Endothelial cell of umbilical vein (primary cell): ENCODE data around the gene MYO5B. TPM values are rescaled to one million over a fixed set of nuclear protein-coding genes. Genes with fewer than 3 reads are reported as not detected.

ENCODE experiments used
- BruUV-seq: library from RNA; stranded (reverse); fragments of 400-500 nt; replicated peaks from 2 replicates; lab custom pipeline; 2021; lab: Mats Ljungman, UMichigan
- CTCF ChIA-PET: fragments of 300-600, 350-600 bp; sonication (Branson Sonifier 250); formaldehyde crosslinking; loops from one replicate; lab custom pipeline; 2021; ENCODE audit warnings: antibody characterized with exemption, inconsistent platforms; lab: Charles Lee
- POLR2A ChIA-PET: fragments of 300-600, 350-600 bp; sonication (Branson Sonifier 250); formaldehyde crosslinking; loops from one replicate; lab custom pipeline; 2021; ENCODE audit warnings: antibody characterized with exemption, inconsistent platforms; lab: Charles Lee
- DNase-seq: peaks from one replicate; pipeline ENCODE4 v3.0.0-alpha.2; 2011; ENCODE audit warnings: low read depth, low spot score
- FAIRE-seq: peaks from 2 replicates; lab custom pipeline; 2011; peaks lifted over from hg19 to GRCh38; lab: Jason Lieb, UNC
- H2AFZ ChIP-seq: 2 replicates; pipeline ENCODE4 v1.6.0; 2012; ENCODE audit warnings: low read depth, low read length, control low read depth, inconsistent platforms
- H3K27ac ChIP-seq: 2 replicates; pipeline ENCODE4 v1.5.1; 2011; ENCODE audit warnings: low read depth, mild to moderate bottlenecking, control low read depth, low read length, moderate library complexity; ENCODE audit not compliant: insufficient read depth
- H3K27me3 ChIP-seq, 2 experiments: 2 replicates each; pipeline versions ENCODE4 v1.6.0 to v1.6.1; 2011; ENCODE audit warnings: low read length in 2 of 2, mixed read lengths in 1 of 2; ENCODE audit not compliant: control insufficient read depth in 2 of 2, insufficient read depth in 2 of 2
- H3K36me3 ChIP-seq, 2 experiments: 2 replicates in 1 of 2; 3 replicates in 1 of 2; pipeline ENCODE4 v1.5.1; 2011; ENCODE audit warnings: low read length in 2 of 2, mild to moderate bottlenecking in 1 of 2, moderate library complexity in 1 of 2; ENCODE audit not compliant: control insufficient read depth in 2 of 2, insufficient read depth in 2 of 2; ENCODE audit errors: extremely low read depth in 1 of 2
- H3K4me1 ChIP-seq: 3 replicates; pipeline ENCODE4 v1.5.1; 2011; ENCODE audit warnings: mild to moderate bottlenecking, low read length; ENCODE audit not compliant: control insufficient read depth, insufficient read depth; ENCODE audit errors: extremely low read depth
- H3K4me2 ChIP-seq: 2 replicates; pipeline ENCODE4 v1.6.1; 2011; ENCODE audit warnings: low read length, control low read depth, mixed read lengths; ENCODE audit not compliant: insufficient read depth
- H3K4me3 ChIP-seq, 3 experiments: fragments of 200-600 bp in 1 of 3; sonication (generic), shearing (Covaris generic) in 1 of 3; replicated peaks in 1 of 3; 2 replicates each; pipeline ENCODE4 v1.5.1; 2011 to 2016; ENCODE audit warnings: control low read depth in 3 of 3, low read length in 3 of 3, mild to moderate bottlenecking in 2 of 3, inconsistent platforms in 1 of 3, low read depth in 1 of 3, moderate library complexity in 1 of 3; ENCODE audit not compliant: insufficient read depth in 1 of 3
- H3K79me2 ChIP-seq: 2 replicates; pipeline ENCODE4 v1.6.0; 2012; ENCODE audit warnings: low read length, inconsistent platforms; ENCODE audit not compliant: control insufficient read depth, insufficient read depth
- H3K9ac ChIP-seq: replicated peaks from 2 replicates; pipeline ENCODE3; 2011; ENCODE audit warnings: low read length, control low read depth; ENCODE audit not compliant: insufficient read depth; ENCODE audit errors: extremely low read depth
- H3K9me1 ChIP-seq: replicated peaks from 3 replicates; pipeline ENCODE4 v1.6.0; 2011; ENCODE audit warnings: mild to moderate bottlenecking, low read length; ENCODE audit not compliant: control insufficient read depth, insufficient read depth; ENCODE audit errors: extremely low read depth
- H3K9me3 ChIP-seq: replicated peaks from 2 replicates; pipeline ENCODE4 v1.5.1; 2012; ENCODE audit warnings: low read length, inconsistent platforms; ENCODE audit not compliant: control insufficient read depth, insufficient read depth
- H4K20me1 ChIP-seq: replicated peaks from 2 replicates; pipeline ENCODE3; 2011; ENCODE audit warnings: mild to moderate bottlenecking, low read length; ENCODE audit not compliant: control insufficient read depth, insufficient read depth; ENCODE audit errors: extremely low read depth
- CTCF ChIP-seq, 2 donors: IDR thresholded peaks; 1 replicate in 1 of 2; 2 replicates in 1 of 2; pipeline ENCODE4 v1.5.1; 2011; ENCODE audit warnings: low read length in 2 of 2, mild to moderate bottlenecking in 2 of 2, moderate library complexity in 2 of 2, control low read depth in 1 of 2, inconsistent platforms in 1 of 2, low read depth in 1 of 2; ENCODE audit not compliant: insufficient read depth in 1 of 2; ENCODE audit errors: extremely low read depth in 1 of 2
- EZH2 ChIP-seq: IDR thresholded peaks from 2 replicates; pipeline ENCODE4 v1.6.1; 2012; ENCODE audit warnings: borderline replicate concordance, low read depth, mild to moderate bottlenecking, moderate library complexity, low read length, inconsistent platforms; ENCODE audit not compliant: severe bottlenecking
- FOS ChIP-seq: IDR thresholded peaks from 2 replicates; pipeline ENCODE4 v1.6.1; 2011; ENCODE audit warnings: mild to moderate bottlenecking, low read length, moderate library complexity, borderline replicate concordance; ENCODE audit not compliant: insufficient read depth
- GATA2 ChIP-seq: IDR thresholded peaks from 2 replicates; pipeline ENCODE4 v1.7.0; 2011; ENCODE audit warnings: low read depth, mild to moderate bottlenecking, moderate library complexity, mixed read lengths, low read length; ENCODE audit not compliant: insufficient read length, insufficient read depth
- JUN ChIP-seq: IDR thresholded peaks from 2 replicates; pipeline ENCODE4 v1.6.1; 2011; ENCODE audit warnings: borderline replicate concordance, low read depth; ENCODE audit not compliant: insufficient read length, insufficient read depth
- MYC ChIP-seq: IDR thresholded peaks from one replicate; pipeline ENCODE4 v1.6.1; 2011; ENCODE audit warnings: mild to moderate bottlenecking, low read depth, low read length
- POLR2A ChIP-seq: IDR thresholded peaks from 2 replicates; pipeline ENCODE4 v1.6.1; 2012; ENCODE audit warnings: low read depth, mild to moderate bottlenecking, control low read depth, low read length
- POLR2AphosphoS5 ChIP-seq: IDR thresholded peaks from 2 replicates; pipeline ENCODE4 v1.6.1; 2012; ENCODE audit warnings: low read depth, mild to moderate bottlenecking, control low read depth, low read length, moderate library complexity; ENCODE audit not compliant: insufficient read depth
- dilution Hi-C: fragments of 300-500 bp; cut with MboI; formaldehyde crosslinking; loops from one replicate; pipeline ENCODE4 v1.15.0; 2019; ENCODE audit warnings: low sequenced_read_pairs; ENCODE audit not compliant: extremely low pct_ligation_motif_present
- intact Hi-C: fragments of 100-400 bp; cut with micrococcal nuclease; formaldehyde crosslinking; loops from one replicate; pipeline ENCODE4 v1.10.0; 2022
- polyA plus RNA-seq, 4 experiments: library from polyadenylated mRNA; depleted of rRNA in 3 of 4; stranded (reverse) in 3 of 4; unstranded in 1 of 4; fragments of >200 nt; gene quantifications; 2 replicates each; pipeline versions ENCODE4 v1.2.1 to v1.2.3, GENCODE V29; 2011 to 2012; ENCODE audit warnings: missing spikeins in 1 of 4
- total RNA-seq: library from RNA; stranded (reverse); gene quantifications from 2 replicates; pipeline ENCODE4 v1.2.3, GENCODE V29; 2021
- TF ChIP-seq, protein P1 (sequence below): IDR thresholded peaks from 2 replicates; pipeline ENCODE4 v1.6.1; 2011; ENCODE audit not compliant: insufficient read depth, insufficient read length

MYO5B gene
- total and polyA plus RNA-seq, 2 donors (not counting 3 experiments of a cell fraction or from before 2014, with no cell fraction given), result 0.54 to 1.1 TPM

DNA sequence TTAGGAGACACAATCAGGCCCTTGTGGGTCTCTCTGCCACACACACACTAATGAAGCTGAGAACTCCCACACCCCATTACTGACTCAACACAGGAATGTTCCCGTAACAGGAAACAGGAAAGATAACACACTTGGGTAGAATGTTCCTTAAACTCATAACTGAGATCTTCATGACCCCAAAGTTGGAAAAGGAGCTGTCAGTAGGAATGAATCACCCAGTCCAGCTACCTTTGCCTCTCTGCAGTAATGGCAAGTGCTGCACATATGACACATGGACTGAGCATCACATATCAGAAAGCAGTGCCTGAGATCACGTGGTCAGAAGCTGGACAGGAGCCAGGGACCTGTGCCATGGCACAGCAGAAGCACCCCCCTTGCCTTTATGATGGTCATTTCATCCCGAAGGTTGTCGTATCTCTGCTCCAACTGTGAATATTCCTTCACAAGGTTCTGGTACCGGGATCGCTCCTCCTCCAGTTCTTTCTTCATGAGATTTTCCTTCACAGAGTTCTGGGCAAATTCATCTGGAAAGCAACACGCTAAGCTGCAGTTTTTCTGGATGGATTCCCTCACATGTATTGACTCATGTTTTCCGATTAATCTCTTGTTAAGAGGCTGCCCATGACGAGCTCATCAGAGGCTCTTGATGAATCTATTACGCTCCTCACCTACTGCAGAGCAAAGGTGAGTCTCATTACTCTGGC, 316.2 kb downstream of the MYO5B start:
- no peak for DNase-seq
- CTCF ChIA-PET, result no interaction called here
- no peaks in the 10 kb centered on the region for H3K9me1 ChIP-seq
- peak; percentile 89 for TF ChIP-seq FOS
- TF ChIP-seq MYC, result no peak
- peak; percentile 75 for TF ChIP-seq GATA2
- TF ChIP-seq, protein P1, sequence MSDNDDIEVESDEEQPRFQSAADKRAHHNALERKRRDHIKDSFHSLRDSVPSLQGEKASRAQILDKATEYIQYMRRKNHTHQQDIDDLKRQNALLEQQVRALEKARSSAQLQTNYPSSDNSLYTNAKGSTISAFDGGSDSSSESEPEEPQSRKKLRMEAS, result no peak
- no peak for TF ChIP-seq JUN
- H2AFZ ChIP-seq, result no peak overlapping the region
- H3K4me2 ChIP-seq, result no peak overlapping the region
- H3K9ac ChIP-seq, result no peak overlapping the region
- H3K36me3 ChIP-seq, result no peaks in the 10 kb centered on the region
- dilution Hi-C loops, result no loop called here
- H4K20me1 ChIP-seq, result no peaks in the 10 kb centered on the region
- intact Hi-C loops, result no loop called here
- FAIRE-seq, result no peak
- POLR2A ChIA-PET, result no interaction called here
- H3K4me1 ChIP-seq, result peaks cover 4% of the 10 kb centered on the region
- H3K4me3 ChIP-seq, result no peak overlapping the region
- H3K79me2 ChIP-seq, result no peaks in the 10 kb centered on the region
- H3K9me3 ChIP-seq, result no peaks in the 10 kb centered on the region
- no TSS peak for BruUV-seq
- H3K27me3 ChIP-seq, result peaks cover 9 to 11% of the 10 kb centered on the region in 2 experiments
- H3K27ac ChIP-seq, result no peak overlapping the region

GRCh38 chr18:49878015-49878414, 316.9 kb downstream of the MYO5B start:
- FAIRE-seq, result no peak
- H3K9me3 ChIP-seq, result no peaks in the 10 kb centered on the region
- intact Hi-C loops (no loop called here), dilution Hi-C loops (no loop called here)
- no peak overlapping the region for H2AFZ ChIP-seq
- no peak overlapping the region for H3K4me3 ChIP-seq
- no peak overlapping the region for H3K4me2 ChIP-seq
- no peaks in the 10 kb centered on the region for H4K20me1 ChIP-seq
- CTCF ChIA-PET, result no interaction called here
- peaks cover 9 to 11% of the 10 kb centered on the region in 2 experiments for H3K27me3 ChIP-seq
- H3K79me2 ChIP-seq, result no peaks in the 10 kb centered on the region
- H3K4me1 ChIP-seq, result peaks cover 4% of the 10 kb centered on the region
- DNase-seq, result no peak
- no peaks in the 10 kb centered on the region for H3K36me3 ChIP-seq
- BruUV-seq, result no TSS peak
- H3K9me1 ChIP-seq, result no peaks in the 10 kb centered on the region
- no peak overlapping the region for H3K9ac ChIP-seq
- H3K27ac ChIP-seq, result no peak overlapping the region
- no peak for TF ChIP-seq POLR2A
- TF ChIP-seq FOS, result no peak
- TF ChIP-seq GATA2, result no peak
- no peak for TF ChIP-seq MYC
- TF ChIP-seq, protein P1, result no peak
- TF ChIP-seq EZH2, result no peak
- TF ChIP-seq POLR2AphosphoS5, result no peak
- no peak for TF ChIP-seq CTCF (IDR thresholded peaks at IDR 0.05; ENCODE audit: extremely low read depth in 1 of 2, insufficient read depth in 1 of 2, low read depth in 1 of 2, low read length in 2 of 2)
- POLR2A ChIA-PET, result no interaction called here
